K562 (cell line): Measurements from ENCODE around the gene BRME1. TPM values are rescaled to one million over a fixed set of nuclear protein-coding genes. Genes with fewer than 3 reads are reported as not detected.
A peak's percentile ranks its signal among the peaks of the same experiment; 100 is the strongest.

Source experiments
- ATAC-seq: fragments of 200-7000 bp; cut with Tn5 transposase; 3 replicates; pipeline ENCODE4 v1.9.1; 2020; ENCODE audit warnings: moderate library complexity
- BruUV-seq: library from RNA; stranded (reverse); fragments of 400-500 nt; replicated peaks from 2 replicates; lab custom pipeline; 2021; lab: Mats Ljungman, UMichigan
- CTCF ChIA-PET: fragments of 300-600 bp; formaldehyde crosslinking; extraction: SDS; loops from one replicate; lab custom pipeline; 2021; ENCODE audit warnings: low intra/inter-chr PET ratio; lab: Yijun Ruan, JAX
- POLR2A ChIA-PET: fragments of 300-600, 350-650 bp; sonication (Branson Sonifier 250); formaldehyde crosslinking; extraction: SDS; loops from one replicate; lab custom pipeline; 2021; ENCODE audit warnings: antibody characterized with exemption, inconsistent platforms; lab: Yijun Ruan, JAX
- DNase-seq, 4 experiments: peaks; one replicate each; pipeline versions ENCODE4 v3.0.0 to v3.0.0-alpha.2; 2011 to 2018; ENCODE audit warnings: low spot score in 3 of 4, mixed read lengths in 3 of 4; ENCODE audit errors: extremely low read depth in 1 of 4
- FAIRE-seq: peaks from 2 replicates; lab custom pipeline; 2011; peaks lifted over from hg19 to GRCh38; lab: Jason Lieb, UNC
- H2AFZ ChIP-seq: 2 replicates; pipeline ENCODE4 v1.6.0; 2011; ENCODE audit warnings: low read depth, low read length, control low read depth, inconsistent platforms
- H3K27ac ChIP-seq: fragments of 200-600 bp; 3 replicates; pipeline ENCODE4 v1.8.0; 2011; ENCODE audit warnings: low read depth, mild to moderate bottlenecking, control low read depth, inconsistent platforms, low read length, moderate library complexity, mixed read lengths; ENCODE audit errors: extremely low read depth
- H3K27me3 ChIP-seq, 2 experiments: fragments of 300-600 bp in 1 of 2; 2 replicates in 1 of 2; 3 replicates in 1 of 2; pipeline versions ENCODE4 v1.6.0 to v1.8.0; 2011; ENCODE audit warnings: inconsistent platforms in 2 of 2, low read length in 2 of 2, mild to moderate bottlenecking in 1 of 2, mixed read lengths in 1 of 2, moderate library complexity in 1 of 2; ENCODE audit not compliant: control insufficient read depth in 2 of 2, insufficient read depth in 2 of 2
- H3K36me3 ChIP-seq: fragments of 300-600 bp; 3 replicates; pipeline ENCODE4 v1.8.0; 2011; ENCODE audit warnings: mild to moderate bottlenecking, low read length, inconsistent platforms; ENCODE audit not compliant: control insufficient read depth, insufficient read depth
- H3K4me1 ChIP-seq, 2 experiments: fragments of 200-600 bp in 1 of 2; replicated peaks in 1 of 2; 2 replicates in 1 of 2; 3 replicates in 1 of 2; pipeline versions ENCODE4 v1.5.1 to v1.8.0; 2011; ENCODE audit warnings: inconsistent platforms in 2 of 2, low read length in 2 of 2, mild to moderate bottlenecking in 1 of 2, mixed read lengths in 1 of 2, moderate library complexity in 1 of 2; ENCODE audit not compliant: control insufficient read depth in 2 of 2, insufficient read depth in 2 of 2
- H3K4me2 ChIP-seq: 2 replicates; pipeline ENCODE4 v1.6.1; 2011; ENCODE audit warnings: low read length, control low read depth, inconsistent platforms, mixed read lengths; ENCODE audit not compliant: insufficient read depth
- H3K4me3 ChIP-seq: fragments of 200-600 bp; sonication (generic), shearing (Covaris generic); 2 replicates; pipeline ENCODE4 v1.5.1; 2016; ENCODE audit warnings: control low read depth, inconsistent platforms
- H3K79me2 ChIP-seq: fragments of 200-600 bp; 3 replicates; pipeline ENCODE4 v1.8.0; 2011; ENCODE audit warnings: low read length, inconsistent platforms; ENCODE audit not compliant: control insufficient read depth, insufficient read depth
- H3K9ac ChIP-seq, 2 experiments: 2 replicates each; pipeline versions ENCODE4 v1.6.0 to v1.6.1; 2011; ENCODE audit warnings: low read depth in 2 of 2, low read length in 2 of 2, control low read depth in 1 of 2, inconsistent platforms in 1 of 2, mild to moderate bottlenecking in 1 of 2, mixed read lengths in 1 of 2; ENCODE audit not compliant: insufficient read depth in 1 of 2
- H3K9me1 ChIP-seq: one replicate; pipeline ENCODE4 v1.6.0; 2011; ENCODE audit warnings: inconsistent platforms, mild to moderate bottlenecking, low read length, moderate library complexity; ENCODE audit not compliant: control insufficient read depth, insufficient read depth
- H3K9me3 ChIP-seq: replicated peaks from 2 replicates; pipeline ENCODE4 v1.5.1; 2011; ENCODE audit warnings: low read depth, low read length, inconsistent platforms; ENCODE audit not compliant: control insufficient read depth, insufficient read depth
- H4K20me1 ChIP-seq: replicated peaks from 2 replicates; pipeline ENCODE4 v1.6.1; 2011; ENCODE audit warnings: low read length, inconsistent platforms, mixed read lengths; ENCODE audit not compliant: control insufficient read depth, insufficient read depth
- ADNP ChIP-seq: fragments of 200-800 bp; sonication (Bioruptor generic); IDR thresholded peaks from 2 replicates; pipeline ENCODE4 v1.6.1; 2016; ENCODE audit warnings: missing genetic modification characterization, missing compliant biosample characterization
- BRD9 ChIP-seq: fragments of 450-650 bp; IDR thresholded peaks from 2 replicates; pipeline ENCODE4 v1.6.1; 2018; ENCODE audit warnings: low read depth; ENCODE audit not compliant: partially characterized antibody
- CBX3 ChIP-seq, 2 experiments: IDR thresholded peaks; 1 replicate in 1 of 2; 2 replicates in 1 of 2; pipeline ENCODE4 v1.6.1; 2012; ENCODE audit warnings: inconsistent platforms in 2 of 2, low read length in 2 of 2, borderline replicate concordance in 1 of 2, control low read depth in 1 of 2
- GATAD2B ChIP-seq: fragments of 450-650 bp; IDR thresholded peaks from 2 replicates; pipeline ENCODE4 v1.6.1; 2017; ENCODE audit warnings: mild to moderate bottlenecking, borderline replicate concordance
- KLF16 ChIP-seq: IDR thresholded peaks from 2 replicates; pipeline ENCODE4 v1.6.1; 2016; ENCODE audit warnings: antibody characterized with exemption
- NFRKB ChIP-seq: fragments of 450-650 bp; IDR thresholded peaks from 2 replicates; pipeline ENCODE4 v1.6.1; 2016; ENCODE audit warnings: low read depth
- ZBTB40 ChIP-seq, 2 experiments: fragments of 450-650 bp in 1 of 2; sonication (generic) in 1 of 2; formaldehyde crosslinking in 1 of 2; IDR thresholded peaks; 2 replicates each; pipeline versions ENCODE4 v1.7.1 to v1.9.0; 2016 to 2022; ENCODE audit warnings: inconsistent platforms in 1 of 2, mild to moderate bottlenecking in 1 of 2, missing genetic modification reagents in 1 of 2
- ZFX ChIP-seq: sonication (generic); formaldehyde crosslinking; IDR thresholded peaks from 2 replicates; pipeline ENCODE4 v1.8.0; 2022; ENCODE audit warnings: mild to moderate bottlenecking, missing genetic modification reagents, moderate library complexity
- ZNF146 ChIP-seq: IDR thresholded peaks from one replicate; pipeline ENCODE4 v1.6.1; 2018; ENCODE audit warnings: missing compliant biosample characterization; ENCODE audit not compliant: unreplicated experiment
- ZNF212 ChIP-seq: fragments of 450-650 bp; formaldehyde crosslinking; IDR thresholded peaks from 2 replicates; pipeline ENCODE4 v1.4.0; 2020; ENCODE audit warnings: mild to moderate bottlenecking
- ZNF23 ChIP-seq: fragments of 250-450 bp; sonication (Bioruptor Pico); IDR thresholded peaks from 2 replicates; pipeline ENCODE4 v1.4.0; 2020; ENCODE audit warnings: mild to moderate bottlenecking
- WGBS: fragments of 100-300 bp; shearing (Covaris generic); methylation state at CpG from one replicate; pipeline ENCODE4 v1.1.6; 2016; ENCODE audit warnings: low coverage, mixed read lengths; ENCODE audit not compliant: insufficient coverage; ENCODE audit errors: missing lambda C conversion rate; 5-methylcytosine and 5-hydroxymethylcytosine counted together
- in situ Hi-C: fragments of 300-500 bp; cut with MboI; formaldehyde crosslinking; loops from 4 replicates; pipeline ENCODE4 v1.15.0; 2018; ENCODE audit warnings: inconsistent platforms, mixed read lengths
- intact Hi-C: fragments of 100-400 bp; cut with micrococcal nuclease; formaldehyde crosslinking; loops from 2 replicates; pipeline ENCODE4 v1.14.2; 2022
- polyA plus RNA-seq, 8 experiments: library from polyadenylated mRNA; depleted of rRNA in 4 of 8; stranded (reverse) in 5 of 8; unstranded in 3 of 8; fragments of >200 nt; fragmentation: Nextera tagmentation in 2 of 8; fragmentation: Illumina TruSeq in 1 of 8; extraction: Ambion mirVana in 2 of 8; extraction: Trizol in 1 of 8; gene quantifications; 2 replicates each; pipeline versions ENCODE4 v1.2.1 to v1.2.3, GENCODE V29; 2011 to 2014; ENCODE audit warnings: inconsistent platforms in 1 of 8, missing spikeins in 1 of 8
- total RNA-seq, 7 experiments: library from RNA; depleted of rRNA in 6 of 7; stranded (reverse); fragments of >200 nt in 6 of 7; fragmentation: Illumina TruSeq in 2 of 7; extraction: Trizol in 2 of 7; gene quantifications; 2 replicates each; pipeline versions ENCODE4 v1.2.1 to v1.2.3, GENCODE V29; 2011 to 2021; ENCODE audit warnings: low replicate concordance in 1 of 7

The BRME1 gene
- total and polyA plus RNA-seq, 9 of the 15 experiments (the other 6 are each of a cell fraction or from before 2014, with no cell fraction given), result 0.75 to 6.1 (median 3.6) TPM

- peaks cover 3% of the 10 kb centered on the region for H3K79me2 ChIP-seq
- TSS peak; percentile 68 for BruUV-seq
- WGBS, result 7% methylated on average over 26 of the region's 47 CpGs
- no peaks in the 10 kb centered on the region for H3K36me3 ChIP-seq
- ChIA-PET POLR2A (interaction anchor here (0.5 to 2.4 kb wide), 6 partner anchors 8 to 388 kb away, joined by 3 to 9 read pairs (median 4); partner anchors contain the start of gene C19orf53), CTCF (interaction anchor here (1.2 kb wide), 1 partner anchor 62 kb away, joined by 3 read pairs; no protein-coding TSS in a partner anchor)
- H3K4me2 ChIP-seq, result peak overlapping the region; percentile 79
- peak overlapping the region; percentile 90 to 98 for H3K9ac ChIP-seq
- no peaks in the 10 kb centered on the region for H3K9me1 ChIP-seq
- peak; percentile 82 for ATAC-seq
- H3K27me3 ChIP-seq, result no peaks in the 10 kb centered on the region
- peak; percentile 81 to 96 (median 88) for DNase-seq
- in situ Hi-C loops (loop anchor here (10.0 kb wide), 1 partner anchor 573 kb away; no protein-coding TSS in a partner anchor), intact Hi-C loops (no loop called here)
- H3K4me1 ChIP-seq, result peaks cover 50 to 81% of the 10 kb centered on the region in 2 experiments
- H3K4me3 ChIP-seq, result peak overlapping the region; percentile 49
- H4K20me1 ChIP-seq, result no peaks in the 10 kb centered on the region
- peak; percentile 49 for FAIRE-seq
- peak overlapping the region; percentile 79 for H2AFZ ChIP-seq
- no peaks in the 10 kb centered on the region for H3K9me3 ChIP-seq
- H3K27ac ChIP-seq, result peak overlapping the region; percentile 98
- TF ChIP-seq KLF16 (peak; percentile 48; the same call in 1 of the 2 replicates), GATAD2B (peak; percentile 75; the same call in 1 of the 2 replicates), ZNF23 (CRISPR knock-in tag) (no peak), ZNF146 (CRISPR knock-in tag) (no peak), ZBTB40 (IDR thresholded peaks at IDR 0.05) (peak; percentile 62), ZBTB40 (CRISPR knock-in tag; IDR thresholded peaks at IDR 0.05) (no peak), BRD9 (peak; percentile 30), CBX3 (IDR thresholded peaks at IDR 0.05; ENCODE audit: borderline replicate concordance in 1 of 2, low read length in 2 of 2) (peak in 1 of 2 experiments; percentile 50; a peak in 1 of 3 replicates), ADNP (tag) (peak; percentile 100), NFRKB (peak; percentile 91; the same call in 1 of the 2 replicates), ZFX (CRISPR knock-in tag) (0 out of 2 replicates have a peak, but pooled peaks have one; percentile 4), ZNF212 (no peak)
Measured at GRCh38 chr19:13847407-13848339, 58.2 kb downstream of the BRME1 start.
